ENCODE data around the gene HSCB.
"Not testable (repeated sequence)": the region's sequence is repeated elsewhere in the genome, so short reads cannot be mapped to it uniquely, and the experiment has no call there.

The HSCB gene, protein sequence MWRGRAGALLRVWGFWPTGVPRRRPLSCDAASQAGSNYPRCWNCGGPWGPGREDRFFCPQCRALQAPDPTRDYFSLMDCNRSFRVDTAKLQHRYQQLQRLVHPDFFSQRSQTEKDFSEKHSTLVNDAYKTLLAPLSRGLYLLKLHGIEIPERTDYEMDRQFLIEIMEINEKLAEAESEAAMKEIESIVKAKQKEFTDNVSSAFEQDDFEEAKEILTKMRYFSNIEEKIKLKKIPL

DNA sequence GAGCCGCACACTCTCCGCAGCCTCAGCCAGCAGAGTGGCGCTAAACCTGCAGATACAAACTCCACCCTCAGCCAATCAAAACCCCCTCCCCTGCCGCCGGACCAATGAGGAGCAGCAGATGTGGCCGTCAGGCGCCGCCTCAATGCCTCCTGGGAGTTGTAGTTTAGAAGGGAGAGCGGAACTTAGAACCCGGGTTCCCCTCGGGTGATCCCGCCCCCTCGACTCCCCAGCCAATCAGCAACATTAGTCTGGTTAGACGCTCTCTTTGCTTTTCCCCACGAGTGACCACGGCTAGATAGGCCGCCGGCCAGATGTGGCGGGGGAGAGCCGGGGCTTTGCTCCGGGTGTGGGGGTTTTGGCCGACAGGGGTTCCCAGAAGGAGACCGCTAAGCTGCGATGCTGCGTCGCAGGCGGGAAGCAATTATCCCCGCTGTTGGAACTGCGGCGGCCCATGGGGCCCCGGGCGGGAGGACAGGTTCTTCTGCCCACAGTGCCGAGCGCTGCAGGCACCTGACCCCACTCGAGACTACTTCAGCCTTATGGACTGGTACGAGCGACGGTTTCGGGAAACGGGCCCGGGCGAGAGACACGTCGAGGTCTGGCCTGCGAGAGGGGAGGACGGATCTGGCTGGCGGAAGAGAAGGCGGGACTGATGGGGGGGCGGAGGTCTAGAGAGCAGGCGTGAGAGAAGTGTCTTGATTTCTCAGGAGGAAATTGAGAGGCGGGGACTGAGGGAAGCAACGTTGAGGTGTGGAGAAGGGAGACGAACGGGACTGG is at the start of gene HSCB, which contains the start of gene CHEK2:
Gene HSCB, plus strand, starts transcription at position 255 of the 777 bp plus-strand sequence. Its CDS starts 57 bp downstream, at position 312.
Gene CHEK2, minus strand, starts transcription at position 36 of the 777 bp plus-strand sequence. CDS start 7,099 bp downstream, outside the sequence.
- DNase-seq = peak; percentile 90

GRCh38 chr22:28693041-28693760 is 48.6 kb upstream of the HSCB start:
- not testable (repeated sequence) for DNase-seq

DNA sequence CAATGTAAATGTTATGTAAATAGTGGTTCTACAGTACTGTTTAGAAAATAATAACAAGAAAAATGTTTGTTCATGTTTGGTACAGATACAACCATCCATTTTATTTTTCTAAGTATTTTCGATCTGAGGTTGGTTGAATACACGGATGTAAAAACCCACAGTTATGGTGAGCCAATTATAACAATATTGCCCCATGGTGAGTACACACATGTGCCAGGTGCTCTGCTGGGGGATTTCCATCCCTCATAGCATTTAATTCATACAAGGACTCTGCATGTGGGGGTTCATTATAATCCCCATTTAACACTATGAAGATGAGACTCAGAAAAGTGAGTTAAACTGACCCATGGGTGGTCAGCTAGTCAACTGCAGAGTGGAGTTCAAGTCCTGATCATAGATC is 38.9 kb upstream of the HSCB start:
- no peak for DNase-seq

DNA sequence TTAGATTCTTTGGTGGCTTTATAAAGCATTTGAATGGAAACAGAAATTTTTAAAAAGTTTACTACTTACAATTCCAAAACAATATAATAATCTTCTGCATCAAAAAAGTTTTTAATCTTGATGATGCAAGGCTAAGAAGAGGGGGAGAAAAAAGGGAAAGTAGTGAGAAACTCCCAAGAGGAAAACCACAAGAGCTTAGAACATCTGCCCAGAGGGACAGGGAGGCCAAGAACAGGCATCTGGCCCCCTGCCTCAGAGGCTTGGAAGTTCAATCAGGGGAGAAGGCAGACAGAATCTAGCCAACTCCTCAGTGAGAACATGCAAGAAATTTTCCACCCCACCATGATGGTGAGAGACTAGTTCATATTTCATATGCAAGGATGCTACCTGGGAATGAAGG is 38.4 kb upstream of the HSCB start:
- no peak for DNase-seq

DNA sequence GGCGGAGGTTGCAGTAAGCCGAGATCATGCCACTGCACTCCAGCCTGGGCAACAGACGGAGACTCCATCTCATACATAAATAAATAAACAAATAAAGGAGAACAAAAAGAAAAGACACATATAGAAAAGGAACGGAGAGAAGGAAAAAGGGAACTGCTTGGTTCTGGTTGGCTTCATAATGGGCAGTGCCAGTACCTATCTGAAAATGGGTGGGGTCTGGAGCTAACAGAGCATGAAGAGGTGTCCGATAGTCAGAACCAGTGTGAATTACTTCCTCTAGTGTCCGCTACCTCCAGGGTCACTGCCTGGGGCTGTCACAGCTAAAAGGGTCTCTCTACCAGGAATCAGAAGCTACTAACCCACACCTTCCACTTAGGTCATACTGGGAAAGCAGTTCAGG is 35.0 kb upstream of the HSCB start:
- no peak for DNase-seq

DNA sequence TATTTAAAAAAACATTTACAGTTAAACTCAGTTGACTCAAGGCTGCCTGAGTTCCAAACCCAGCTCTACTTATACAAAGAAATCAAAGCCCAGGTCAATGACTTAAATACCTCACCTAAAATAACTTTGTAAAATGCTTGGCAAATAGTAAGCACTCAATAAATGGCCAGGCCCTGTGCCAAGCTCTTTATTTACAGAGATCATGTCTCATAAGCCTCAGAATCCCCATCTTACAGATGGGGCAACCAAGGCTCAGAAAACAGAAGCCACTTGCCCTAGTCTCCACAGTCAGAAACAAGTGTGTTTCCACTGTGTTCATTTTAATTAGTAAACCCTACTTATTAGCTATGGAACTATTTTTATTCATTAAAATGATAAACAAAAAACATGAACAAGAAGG is 31.7 kb upstream of the HSCB start:
- DNase-seq = no peak

DNA sequence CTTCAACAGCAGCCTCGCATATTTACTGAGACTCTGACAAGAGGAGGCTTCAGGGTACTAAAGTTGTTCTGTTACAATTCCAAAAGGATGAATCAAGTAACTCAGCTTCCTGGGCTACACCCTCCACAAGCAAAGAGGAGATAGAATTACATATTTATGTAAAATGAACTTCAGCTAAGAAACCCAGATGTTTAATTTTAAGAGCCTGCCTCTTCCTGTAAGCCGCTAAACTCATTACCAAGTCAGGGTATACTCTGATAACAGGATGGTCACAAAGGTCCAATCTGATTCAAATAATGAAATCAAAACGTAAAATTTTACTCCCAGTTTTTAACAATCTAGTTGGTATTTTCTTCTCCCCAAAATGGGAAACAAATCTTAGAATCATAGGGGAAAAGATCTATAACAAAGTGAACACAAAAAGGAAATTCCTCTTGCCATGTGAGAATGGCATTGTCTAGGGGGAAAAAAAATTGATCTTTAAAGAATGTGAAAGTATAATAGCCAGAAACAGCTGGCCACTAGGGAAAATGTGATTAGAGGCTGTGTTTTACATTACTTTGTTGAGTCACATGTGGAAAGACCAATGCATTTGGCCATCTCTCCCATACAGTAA is 31.2 kb upstream of the HSCB start:
- peak; percentile 59 for DNase-seq

DNA sequence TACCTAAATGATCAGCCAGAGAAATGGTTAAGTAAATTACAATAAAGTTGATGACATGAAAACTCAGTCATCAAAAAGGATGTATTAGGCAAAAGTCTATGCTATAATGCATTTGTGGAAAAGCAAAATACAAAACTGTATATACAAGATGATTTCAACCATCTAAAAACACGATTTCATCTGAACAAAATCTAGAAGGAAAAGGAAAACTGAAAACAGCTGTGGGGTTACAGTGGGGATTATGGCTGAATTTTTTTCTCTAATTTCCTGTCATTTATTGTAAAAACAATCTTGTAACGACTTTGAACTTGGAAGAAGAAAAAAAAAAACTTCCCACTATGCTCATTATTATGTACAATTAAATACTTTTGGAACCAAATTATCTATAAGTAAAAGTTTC is 30.5 kb upstream of the HSCB start:
- no peak for DNase-seq

DNA sequence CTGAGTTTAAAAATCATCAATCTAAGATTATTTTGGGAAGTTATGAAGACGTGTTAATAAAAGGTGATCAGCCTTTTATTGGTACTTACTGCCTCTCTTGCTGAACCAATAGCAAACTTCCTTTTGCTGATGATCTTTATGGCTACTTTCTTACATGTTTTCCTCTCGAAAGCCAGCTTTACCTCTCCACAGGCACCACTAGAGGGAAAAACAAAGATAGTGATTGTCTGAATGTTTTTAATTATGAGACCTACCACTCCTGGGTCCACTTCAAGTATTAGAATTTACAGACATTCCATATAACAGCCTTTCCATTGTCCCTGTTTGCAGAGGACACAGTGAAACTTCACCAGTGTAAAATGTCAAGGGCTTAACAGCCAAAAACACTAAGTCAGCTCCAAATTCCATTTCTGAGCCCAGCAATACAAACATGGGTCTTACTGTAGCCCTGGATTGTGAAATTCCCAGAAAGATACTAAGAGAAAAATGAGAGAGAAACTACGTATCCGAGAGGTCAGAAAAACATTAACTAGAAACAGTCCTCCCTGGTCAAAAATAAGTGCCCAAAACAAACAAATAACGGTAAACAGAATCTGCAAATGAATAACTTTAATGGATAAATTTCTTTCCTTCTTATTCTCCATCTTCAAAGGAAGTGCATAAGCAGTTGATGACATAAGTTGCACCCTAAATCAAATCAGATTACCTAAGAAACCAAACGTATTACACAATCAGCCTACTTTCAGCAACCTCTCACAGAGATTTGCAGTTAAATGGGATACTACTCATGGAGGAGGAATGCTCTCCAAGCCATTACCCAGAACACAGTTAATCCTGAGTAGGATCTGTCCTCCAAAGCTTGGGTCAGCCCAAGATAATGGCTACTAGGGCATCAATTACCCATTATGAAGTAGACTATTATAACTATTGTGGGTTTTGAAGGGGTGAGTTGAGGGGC is 29.7 kb upstream of the HSCB start:
- DNase-seq = peak; percentile 83

DNA sequence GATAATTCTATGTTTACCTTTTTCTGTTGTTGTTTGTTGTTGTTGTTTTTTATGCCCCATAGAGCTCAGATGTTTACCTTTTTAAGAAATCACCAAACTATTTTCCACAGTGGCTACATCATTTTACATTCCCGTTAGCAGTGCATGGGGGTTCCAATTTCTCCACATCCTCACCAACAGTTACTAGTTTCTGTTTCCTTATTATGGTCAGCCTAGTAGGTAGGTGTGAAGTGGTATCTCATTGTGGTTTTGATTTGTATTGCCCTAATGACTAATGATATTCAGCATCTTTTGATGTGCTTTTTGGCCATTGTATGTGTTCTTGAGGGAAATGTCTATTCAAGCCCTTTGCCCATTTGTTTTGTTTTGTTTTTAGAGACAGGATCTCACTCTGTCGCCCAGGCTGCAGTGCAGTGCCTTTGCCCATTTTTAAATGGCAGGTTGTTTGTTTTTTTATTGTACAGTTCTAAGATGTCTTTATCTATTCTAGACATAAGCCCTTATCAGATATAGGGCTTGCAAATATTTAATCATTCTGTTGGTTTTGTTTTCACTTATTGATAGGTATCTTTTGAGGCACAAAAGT is 27.7 kb upstream of the HSCB start:
- DNase-seq = no peak

GRCh38 chr22:28715611-28716010 is 26.2 kb upstream of the HSCB start:
- no peak for DNase-seq

- DNase-seq = no peak
Measured at GRCh38 chr22:28716686-28717085, 25.2 kb upstream of the HSCB start.

GRCh38 chr22:28718044-28718443 is 23.8 kb upstream of the HSCB start:
- DNase-seq = no peak

DNA sequence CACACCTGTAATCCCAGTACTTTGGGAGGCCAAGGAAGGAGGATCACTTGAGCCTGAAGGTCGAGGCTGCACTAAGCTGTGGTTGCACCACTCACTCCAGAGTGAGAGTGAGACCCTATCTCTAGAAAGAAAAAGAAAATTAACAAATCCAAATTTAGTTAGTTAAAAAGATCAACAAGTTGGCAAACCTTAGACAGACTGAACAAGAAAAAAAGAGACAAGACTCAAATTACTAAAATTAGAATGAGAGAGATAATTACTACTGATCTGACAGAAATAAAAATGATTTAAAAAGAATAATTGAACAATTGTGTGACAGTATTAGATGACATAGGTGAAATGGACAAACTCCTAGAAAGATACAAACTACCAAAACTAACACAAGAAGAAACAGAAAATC is 13.8 kb upstream of the HSCB start:
- no peak for DNase-seq

GRCh38 chr22:28728621-28729313 is 13.1 kb upstream of the HSCB start:
- no peak for DNase-seq

- no peak for DNase-seq
Measured at GRCh38 chr22:28730179-28730578, 11.7 kb upstream of the HSCB start.

DNA sequence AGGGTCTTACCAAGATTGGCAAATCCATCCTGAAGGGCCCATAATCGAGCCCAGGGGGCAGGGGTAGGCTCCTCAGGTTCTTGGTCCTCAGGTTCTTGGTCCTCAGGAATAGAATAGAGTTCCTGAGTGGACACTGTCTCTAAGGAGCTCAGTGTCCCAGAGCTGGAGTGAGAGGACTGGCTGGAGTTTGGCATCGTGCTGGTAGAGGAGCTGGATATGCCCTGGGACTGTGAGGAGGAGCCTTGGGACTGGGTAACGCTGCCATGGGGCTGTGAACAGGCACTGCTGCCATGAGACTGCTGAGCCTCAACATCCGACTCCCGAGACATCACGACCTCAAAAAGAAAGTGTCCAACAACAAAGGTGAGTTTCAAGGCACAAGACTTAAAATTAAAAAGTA is 7.4 kb upstream of the HSCB start:
- no peak for DNase-seq

DNA sequence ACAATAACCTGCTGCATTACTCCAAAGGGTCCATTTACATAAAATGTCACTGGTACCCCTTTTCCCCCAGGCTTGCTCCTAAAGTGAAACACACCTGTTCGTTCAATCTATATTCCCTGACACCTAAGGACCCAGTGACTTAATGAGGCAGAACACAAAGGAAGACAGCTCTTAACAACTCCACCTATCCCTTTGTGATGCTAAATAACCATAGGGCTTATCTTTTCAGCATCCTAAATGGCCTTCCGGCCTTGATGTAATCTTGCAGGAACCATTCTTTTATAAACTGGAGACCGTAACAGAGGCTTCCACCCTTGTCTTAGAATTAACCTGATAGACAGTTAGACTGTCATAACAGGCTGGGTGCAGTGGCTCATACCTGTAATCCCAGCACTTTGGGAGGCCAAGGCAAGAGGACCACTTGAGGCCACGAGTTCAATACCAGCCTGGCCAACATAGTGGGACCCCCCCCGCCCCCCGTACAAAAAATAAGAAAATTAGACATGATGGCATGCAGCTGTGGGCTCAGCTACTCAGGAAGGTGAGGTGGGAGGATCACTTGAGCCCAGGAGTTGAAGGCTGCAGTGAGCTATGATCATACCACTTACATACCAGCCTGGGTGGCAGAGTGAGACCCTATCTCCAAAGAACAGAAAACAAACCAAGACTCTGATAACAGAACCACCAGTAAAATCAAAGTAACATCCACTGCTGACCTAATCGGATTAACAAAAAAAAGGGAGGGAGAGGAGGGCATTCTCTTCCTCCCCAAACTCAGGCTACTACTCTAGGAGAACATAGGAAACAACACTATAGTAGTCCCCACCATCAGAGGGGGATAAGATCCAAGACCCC is 5.3 kb upstream of the HSCB start:
- no peak for DNase-seq

- no peak for DNase-seq
Measured at GRCh38 chr22:28737701-28738100, 4.1 kb upstream of the HSCB start.

DNA sequence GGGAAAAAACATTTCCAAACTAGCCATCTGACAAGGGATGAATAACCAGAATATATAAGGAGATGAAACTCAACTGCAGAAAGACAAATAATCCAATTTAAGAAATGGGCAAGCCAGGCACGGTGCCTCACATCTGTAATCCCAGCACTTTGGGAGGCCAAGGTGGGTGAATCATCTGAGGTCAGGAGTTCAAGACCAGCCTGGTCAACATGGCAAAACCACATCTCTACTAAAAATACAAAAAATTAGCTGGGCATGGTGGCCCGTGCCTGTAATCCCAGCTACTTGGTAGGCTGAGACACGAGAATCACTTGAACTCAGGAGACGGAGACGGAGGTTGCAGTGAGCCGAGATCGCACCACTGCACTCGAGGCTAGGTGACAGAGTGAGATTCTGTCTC is 3.0 kb upstream of the HSCB start:
- not testable (repeated sequence) for DNase-seq
